HG03457 (cell line): Measurements from ENCODE around the gene TAF10.

Experiments
- ATAC-seq: cut with Tn5 transposase; IDR thresholded peaks from one replicate; pipeline ENCODE4 v1.9.1; 2021; ENCODE audit warnings: moderate number of reproducible peaks; ENCODE audit not compliant: unreplicated experiment

Gene TAF10

GRCh38 chr11:6609502-6610015, 2.5 kb downstream of the TAF10 start:
- no peak for ATAC-seq

- no peak for ATAC-seq
These were observed 3.1 kb downstream of the TAF10 start for GRCh38 chr11:6608726-6609501.

GRCh38 chr11:6608011-6608410, 4.0 kb downstream of the TAF10 start:
- no peak for ATAC-seq

GRCh38 chr11:6607190-6607795, 4.7 kb downstream of the TAF10 start:
- no peak for ATAC-seq

- peak; percentile 43 for ATAC-seq
These were observed 5.4 kb downstream of the TAF10 start for GRCh38 chr11:6606471-6607189.

- ATAC-seq: no peak
These were observed 7.2 kb downstream of the TAF10 start for GRCh38 chr11:6604790-6605189.

GRCh38 chr11:6604081-6604626, 7.9 kb downstream of the TAF10 start:
- no peak for ATAC-seq

GRCh38 chr11:6603287-6604080, 8.5 kb downstream of the TAF10 start, which contains the start of the genes ILK and RRP8:
Gene ILK (plus strand): TSS chr11:6603774. CDS start chr11:6604272, 498 bp downstream.
Gene RRP8 (minus strand): TSS chr11:6603616. CDS start chr11:6603502, 114 bp downstream.
- peak; percentile 52 for ATAC-seq

- ATAC-seq: no peak
These were observed 9.7 kb downstream of the TAF10 start for GRCh38 chr11:6602096-6602940.

GRCh38 chr11:6601041-6601461, 11.0 kb downstream of the TAF10 start:
- no peak for ATAC-seq

GRCh38 chr11:6599881-6600390, 12.1 kb downstream of the TAF10 start:
- ATAC-seq: no peak

- no peak for ATAC-seq
These were observed 12.6 kb downstream of the TAF10 start for GRCh38 chr11:6599449-6599848.

- ATAC-seq: no peak
These were observed 13.5 kb downstream of the TAF10 start for GRCh38 chr11:6598555-6598954.

GRCh38 chr11:6596239-6596877, 15.7 kb downstream of the TAF10 start:
- ATAC-seq: no peak

GRCh38 chr11:6594142-6594768, 17.8 kb downstream of the TAF10 start:
- no peak for ATAC-seq

- no peak for ATAC-seq
These were observed 24.0 kb downstream of the TAF10 start for GRCh38 chr11:6588018-6588417.

- ATAC-seq: no peak
These were observed 24.6 kb downstream of the TAF10 start for GRCh38 chr11:6587360-6587953.
